ENCODE measurements around the gene RIPK1. TPM values are rescaled to one million over a fixed set of nuclear protein-coding genes. Genes with fewer than 3 reads are reported as not detected.

RIPK1 gene
- total and polyA plus RNA-seq, 9 of the 15 experiments (the other 6 are each of a cell fraction or from before 2014, with no cell fraction given) = 3.8 to 24.9 (median 17.7) TPM

DNA sequence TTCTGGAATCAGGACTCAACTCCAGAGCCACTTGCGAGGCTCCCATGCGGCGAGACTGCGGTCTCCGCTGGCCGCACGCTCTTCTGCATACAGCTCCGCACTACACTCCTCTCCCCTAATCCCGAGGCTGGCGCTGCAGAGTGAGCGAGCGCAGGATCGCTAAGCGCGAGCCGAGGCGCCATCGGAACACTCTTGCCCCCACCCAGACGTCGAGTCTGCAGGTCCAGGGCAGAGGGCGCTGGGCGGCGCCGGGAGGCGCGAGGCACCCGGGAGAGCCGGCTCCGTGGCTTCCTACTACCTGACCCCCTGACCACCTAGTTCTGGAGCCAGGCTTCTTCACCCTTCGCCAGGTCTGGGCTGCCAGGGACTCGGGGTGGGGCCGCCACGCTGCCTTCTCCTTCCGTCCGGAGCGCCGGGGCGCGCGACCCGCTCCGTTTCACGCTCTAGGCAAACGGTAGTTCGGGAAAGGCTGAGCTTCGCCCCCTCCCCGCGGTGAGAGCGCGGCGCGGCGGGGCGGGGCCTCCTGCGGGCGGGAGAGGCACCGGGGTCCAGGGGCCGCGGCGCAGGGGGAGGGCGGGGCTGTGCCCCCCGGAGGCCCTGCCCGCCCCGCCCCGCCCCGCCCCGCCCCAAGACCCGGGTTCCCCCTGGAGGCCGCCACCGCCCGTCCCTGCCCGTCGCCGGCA lies 94.4 kb downstream of the RIPK1 start (continued):
- TF ChIP-seq ILF3 (IDR thresholded peaks at IDR 0.05; ENCODE audit: borderline replicate concordance) (no peak), ZBTB5 (IDR thresholded peaks at IDR 0.05) (no peak), KLF1 (tag; IDR thresholded peaks at IDR 0.05) (peak; percentile 69; the same call in 1 of the 2 replicates), PHF20 (IDR thresholded peaks at IDR 0.05; ENCODE audit: partially characterized antibody) (no peak), RBM25 (IDR thresholded peaks at IDR 0.05; ENCODE audit: low read depth, low read length, severe bottlenecking) (no peak), STAT5A (IDR thresholded peaks at IDR 0.05; ENCODE audit: borderline replicate concordance, low read length) (no peak), ILK (tag; IDR thresholded peaks at IDR 0.05; ENCODE audit: borderline replicate concordance, low read depth) (no peak), MTA3 (IDR thresholded peaks at IDR 0.05; ENCODE audit: borderline replicate concordance) (peak; percentile 82), HIVEP1 (CRISPR knock-in tag; IDR thresholded peaks at IDR 0.05) (0 out of 2 replicates have a peak, but pooled peaks have one; percentile 58), NELFE (IDR thresholded peaks at IDR 0.05; ENCODE audit: insufficient read depth, insufficient read length) (no peak), E2F3 (CRISPR knock-in tag; IDR thresholded peaks at IDR 0.05) (peak; percentile 81; the same call in 1 of the 2 replicates), STAT5B (CRISPR knock-in tag; IDR thresholded peaks at IDR 0.05) (no peak), NR4A1 (CRISPR knock-in tag; IDR thresholded peaks at IDR 0.05) (peak; percentile 95; the same call in 1 of the 2 replicates), NR4A1 (tag; IDR thresholded peaks at IDR 0.05) (peak; percentile 41; the same call in 1 of the 2 replicates), MYBL2 (IDR thresholded peaks at IDR 0.05; ENCODE audit: low read depth) (no peak), MYBL2 (CRISPR knock-in tag; IDR thresholded peaks at IDR 0.05; ENCODE audit: borderline replicate concordance) (no peak), RB1 (IDR thresholded peaks at IDR 0.05; ENCODE audit: low read depth) (no peak), ZBED1 (IDR thresholded peaks at IDR 0.05) (0 out of 2 replicates have a peak, but pooled peaks have one; percentile 44), PCBP1 (IDR thresholded peaks at IDR 0.05; ENCODE audit: low read depth, low read length, poor library complexity, severe bottlenecking) (peak; percentile 92), ARNT (IDR thresholded peaks at IDR 0.05) (no peak), ELF4 (CRISPR knock-in tag; IDR thresholded peaks at IDR 0.05) (peak; percentile 39; the same call in 1 of the 2 replicates)
- TF ChIP-seq, protein P1, sequence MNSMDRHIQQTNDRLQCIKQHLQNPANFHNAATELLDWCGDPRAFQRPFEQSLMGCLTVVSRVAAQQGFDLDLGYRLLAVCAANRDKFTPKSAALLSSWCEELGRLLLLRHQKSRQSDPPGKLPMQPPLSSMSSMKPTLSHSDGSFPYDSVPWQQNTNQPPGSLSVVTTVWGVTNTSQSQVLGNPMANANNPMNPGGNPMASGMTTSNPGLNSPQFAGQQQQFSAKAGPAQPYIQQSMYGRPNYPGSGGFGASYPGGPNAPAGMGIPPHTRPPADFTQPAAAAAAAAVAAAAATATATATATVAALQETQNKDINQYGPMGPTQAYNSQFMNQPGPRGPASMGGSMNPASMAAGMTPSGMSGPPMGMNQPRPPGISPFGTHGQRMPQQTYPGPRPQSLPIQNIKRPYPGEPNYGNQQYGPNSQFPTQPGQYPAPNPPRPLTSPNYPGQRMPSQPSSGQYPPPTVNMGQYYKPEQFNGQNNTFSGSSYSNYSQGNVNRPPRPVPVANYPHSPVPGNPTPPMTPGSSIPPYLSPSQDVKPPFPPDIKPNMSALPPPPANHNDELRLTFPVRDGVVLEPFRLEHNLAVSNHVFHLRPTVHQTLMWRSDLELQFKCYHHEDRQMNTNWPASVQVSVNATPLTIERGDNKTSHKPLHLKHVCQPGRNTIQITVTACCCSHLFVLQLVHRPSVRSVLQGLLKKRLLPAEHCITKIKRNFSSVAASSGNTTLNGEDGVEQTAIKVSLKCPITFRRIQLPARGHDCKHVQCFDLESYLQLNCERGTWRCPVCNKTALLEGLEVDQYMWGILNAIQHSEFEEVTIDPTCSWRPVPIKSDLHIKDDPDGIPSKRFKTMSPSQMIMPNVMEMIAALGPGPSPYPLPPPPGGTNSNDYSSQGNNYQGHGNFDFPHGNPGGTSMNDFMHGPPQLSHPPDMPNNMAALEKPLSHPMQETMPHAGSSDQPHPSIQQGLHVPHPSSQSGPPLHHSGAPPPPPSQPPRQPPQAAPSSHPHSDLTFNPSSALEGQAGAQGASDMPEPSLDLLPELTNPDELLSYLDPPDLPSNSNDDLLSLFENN (IDR thresholded peaks at IDR 0.05; ENCODE audit: low read depth in 2 of 2, low read length in 2 of 2) = peak; percentile 57 to 65; a peak in 2 of 4 replicates
- TF ChIP-seq, protein P2, sequence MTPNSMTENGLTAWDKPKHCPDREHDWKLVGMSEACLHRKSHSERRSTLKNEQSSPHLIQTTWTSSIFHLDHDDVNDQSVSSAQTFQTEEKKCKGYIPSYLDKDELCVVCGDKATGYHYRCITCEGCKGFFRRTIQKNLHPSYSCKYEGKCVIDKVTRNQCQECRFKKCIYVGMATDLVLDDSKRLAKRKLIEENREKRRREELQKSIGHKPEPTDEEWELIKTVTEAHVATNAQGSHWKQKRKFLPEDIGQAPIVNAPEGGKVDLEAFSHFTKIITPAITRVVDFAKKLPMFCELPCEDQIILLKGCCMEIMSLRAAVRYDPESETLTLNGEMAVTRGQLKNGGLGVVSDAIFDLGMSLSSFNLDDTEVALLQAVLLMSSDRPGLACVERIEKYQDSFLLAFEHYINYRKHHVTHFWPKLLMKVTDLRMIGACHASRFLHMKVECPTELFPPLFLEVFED (CRISPR knock-in tag; conservative IDR thresholded peaks at IDR 0.05) = 0 out of 2 replicates have a peak, but pooled peaks have one; percentile 34
